Spleen (tissue), 11 donors: Measurements from ENCODE around the gene TTC21A. TPM values are rescaled to one million over a fixed set of nuclear protein-coding genes. Genes with fewer than 3 reads are reported as not detected.

Experiments
- DNase-seq: peaks from one replicate; pipeline ENCODE4 v3.0.0-alpha.2; 2020
- H3K27ac ChIP-seq, 8 donors: fragments of 200-600 bp; sonication (generic) in 7 of 8; 1 replicate in 4 of 8; 2 replicates in 4 of 8; pipeline versions ENCODE4 v1.5.0 to v1.8.0; 2016 to 2021; ENCODE audit warnings: inconsistent platforms in 4 of 8, mild to moderate bottlenecking in 4 of 8, moderate library complexity in 1 of 8
- H3K27me3 ChIP-seq, 7 donors: fragments of 200-600 bp; sonication (generic) in 6 of 7; replicated peaks in 1 of 7; 1 replicate in 4 of 7; 2 replicates in 3 of 7; pipeline versions ENCODE4 v1.5.0 to v1.8.0; 2016 to 2021; ENCODE audit warnings: inconsistent platforms in 3 of 7, mild to moderate bottlenecking in 1 of 7
- H3K36me3 ChIP-seq, 6 donors: fragments of 200-600 bp; sonication (generic) in 5 of 6; 1 replicate in 4 of 6; 2 replicates in 2 of 6; pipeline versions ENCODE4 v1.5.0 to v1.8.0; 2016 to 2021; ENCODE audit warnings: inconsistent platforms in 2 of 6
- H3K4me1 ChIP-seq, 6 donors: fragments of 200-600 bp; sonication (generic) in 5 of 6; 1 replicate in 3 of 6; 2 replicates in 3 of 6; pipeline versions ENCODE4 v1.5.0 to v1.8.0; 2016 to 2021; ENCODE audit warnings: inconsistent platforms in 3 of 6
- H3K4me3 ChIP-seq, 8 donors: fragments of 200-600 bp; sonication (generic) in 7 of 8; 1 replicate in 4 of 8; 2 replicates in 4 of 8; pipeline versions ENCODE4 v1.5.0 to v1.8.0; 2016 to 2021; ENCODE audit warnings: inconsistent platforms in 4 of 8, mild to moderate bottlenecking in 4 of 8, moderate library complexity in 2 of 8
- H3K9me3 ChIP-seq, 8 donors: fragments of 200-600 bp; sonication (generic) in 7 of 8; 1 replicate in 4 of 8; 2 replicates in 4 of 8; pipeline versions ENCODE4 v1.5.0 to v1.8.0; 2016 to 2021; ENCODE audit warnings: inconsistent platforms in 4 of 8
- POLR2A ChIP-seq, 3 donors: fragments of 450-650 bp; IDR thresholded peaks; one replicate each; pipeline ENCODE4 v1.5.1; 2017; ENCODE audit warnings: antibody characterized with exemption in 3 of 3, mild to moderate bottlenecking in 1 of 3
- POLR2AphosphoS5 ChIP-seq, 3 donors: sonication (generic); formaldehyde crosslinking; IDR thresholded peaks; one replicate each; pipeline ENCODE4 v1.5.1; 2017; ENCODE audit warnings: antibody characterized with exemption in 3 of 3
- WGBS, 5 donors: extraction: QIAGEN DNeasy Blood & Tissue Kit in 3 of 5; methylation state at CpG; one replicate each; pipeline versions ENCODE4 v1.1.5 to v1.1.7; 2013 to 2018; 5-methylcytosine and 5-hydroxymethylcytosine counted together
- intact Hi-C: fragments of 100-400 bp; cut with DNase I; formaldehyde crosslinking; loops from one replicate; pipeline ENCODE4 v1.15.0; 2023; ENCODE audit warnings: low total_unique reads
- polyA plus RNA-seq, 3 donors: library from polyadenylated mRNA; stranded (reverse); fragments of 200-250 nt; gene quantifications; one replicate each; pipeline ENCODE4 v1.2.1, GENCODE V29; 2013
- total RNA-seq, 7 donors: library from RNA; depleted of rRNA in 3 of 7; stranded (reverse); fragments of >200 nt in 3 of 7; fragmentation: NEBNext Ultra II Directional in 4 of 7; extraction: Animal tissue kit (Norgen Biotek cat#: 25700) in 4 of 7; gene quantifications; one replicate each; pipeline versions ENCODE4 v1.1.0 to v1.2.1, GENCODE V29; 2016 to 2021
- TF ChIP-seq, protein P1 (sequence below), 11 experiments: fragments of 200-600 bp in 7 of 11; fragments of 450-650 bp in 4 of 11; sonication (generic) in 4 of 11; IDR thresholded peaks in 8 of 11; conservative IDR thresholded peaks in 3 of 11; 1 replicate in 7 of 11; 2 replicates in 4 of 11; pipeline versions ENCODE4 v1.4.0 to v1.8.0; 2016 to 2021; ENCODE audit warnings: antibody characterized with exemption in 11 of 11, inconsistent platforms in 4 of 11, mild to moderate bottlenecking in 1 of 11
- donor health status: healthy with polysubstance abuse.
- donor health status: DM: no; HTN: no; CAD: no; lungs with moderate emphysema.
- donor health status: DM: no; HTN: no; CAD: no.
- donor health status: Bipolar disorder and iron deficiency.
- donor health status: healthy.
- donor health status: DM: no; HTN: no; CAD: no.
- donor health status: DM: yes; HTN: yes; CAD: no.

Gene TTC21A
- total and polyA plus RNA-seq, 10 donors: 11.6 to 34.3 (median 16.0) TPM

GRCh38 chr3:39112113-39112512 lies 4.6 kb downstream of the TTC21A start:
- Histone ChIP-seq H3K27me3 (no peaks in the 10 kb centered on the region), H3K27ac (no peak overlapping the region), H3K4me1 (peaks cover 0 to 21% (median 16%) of the 10 kb centered on the region in 6 donors), H3K4me3 (no peak overlapping the region), H3K36me3 (peaks cover 0 to 46% (median 0%) of the 10 kb centered on the region in 6 donors), H3K9me3 (no peaks in the 10 kb centered on the region)
- 97 to 100% (median 98%) methylated on average over 3 of the region's 3 CpGs for WGBS, 5 donors
- no peak for DNase-seq
- TF ChIP-seq POLR2AphosphoS5 (IDR thresholded peaks at IDR 0.05): no peak
- TF ChIP-seq, protein P1, sequence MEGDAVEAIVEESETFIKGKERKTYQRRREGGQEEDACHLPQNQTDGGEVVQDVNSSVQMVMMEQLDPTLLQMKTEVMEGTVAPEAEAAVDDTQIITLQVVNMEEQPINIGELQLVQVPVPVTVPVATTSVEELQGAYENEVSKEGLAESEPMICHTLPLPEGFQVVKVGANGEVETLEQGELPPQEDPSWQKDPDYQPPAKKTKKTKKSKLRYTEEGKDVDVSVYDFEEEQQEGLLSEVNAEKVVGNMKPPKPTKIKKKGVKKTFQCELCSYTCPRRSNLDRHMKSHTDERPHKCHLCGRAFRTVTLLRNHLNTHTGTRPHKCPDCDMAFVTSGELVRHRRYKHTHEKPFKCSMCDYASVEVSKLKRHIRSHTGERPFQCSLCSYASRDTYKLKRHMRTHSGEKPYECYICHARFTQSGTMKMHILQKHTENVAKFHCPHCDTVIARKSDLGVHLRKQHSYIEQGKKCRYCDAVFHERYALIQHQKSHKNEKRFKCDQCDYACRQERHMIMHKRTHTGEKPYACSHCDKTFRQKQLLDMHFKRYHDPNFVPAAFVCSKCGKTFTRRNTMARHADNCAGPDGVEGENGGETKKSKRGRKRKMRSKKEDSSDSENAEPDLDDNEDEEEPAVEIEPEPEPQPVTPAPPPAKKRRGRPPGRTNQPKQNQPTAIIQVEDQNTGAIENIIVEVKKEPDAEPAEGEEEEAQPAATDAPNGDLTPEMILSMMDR (IDR thresholded peaks at IDR 0.05 in 8 of 11, conservative IDR thresholded peaks at IDR 0.05 in 3 of 11): no peak
- TF ChIP-seq POLR2A (IDR thresholded peaks at IDR 0.05): no peak
- intact Hi-C loops: no loop called here

DNA sequence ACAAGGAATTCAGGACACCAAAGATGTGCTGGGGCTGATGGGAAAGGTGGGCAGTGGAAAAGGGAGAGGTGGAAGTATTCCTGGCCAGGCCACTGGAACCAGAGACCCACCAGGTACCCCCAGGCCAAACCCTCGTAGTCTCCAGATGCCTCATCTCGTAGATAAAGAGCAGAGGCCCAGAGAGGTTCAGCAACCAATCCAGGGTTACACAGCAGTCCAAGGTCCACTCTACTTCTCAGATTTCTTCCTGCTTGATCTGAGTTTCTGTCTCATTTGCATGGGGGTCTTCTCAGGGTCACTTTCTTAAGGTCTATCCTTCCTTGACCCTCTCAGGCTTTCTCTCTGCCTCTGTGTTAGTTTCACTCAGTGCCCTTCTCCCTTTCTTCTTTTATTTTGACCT lies 5.1 kb downstream of the TTC21A start:
- intact Hi-C loops: no loop called here
- Histone ChIP-seq H3K27me3 (no peaks in the 10 kb centered on the region), H3K4me3 (no peak overlapping the region), H3K36me3 (peaks cover 0 to 49% (median under 1%) of the 10 kb centered on the region in 6 donors), H3K9me3 (no peaks in the 10 kb centered on the region), H3K27ac (no peak overlapping the region), H3K4me1 (peaks cover 0 to 21% (median 16%) of the 10 kb centered on the region in 6 donors)
- TF ChIP-seq, protein P1 (IDR thresholded peaks at IDR 0.05 in 8 of 11, conservative IDR thresholded peaks at IDR 0.05 in 3 of 11): no peak
- no peak for TF ChIP-seq POLR2A (IDR thresholded peaks at IDR 0.05)
- DNase-seq: no peak
- 91 to 100% (median 95%) methylated on average over 2 of the region's 2 CpGs for WGBS, 5 donors

DNA sequence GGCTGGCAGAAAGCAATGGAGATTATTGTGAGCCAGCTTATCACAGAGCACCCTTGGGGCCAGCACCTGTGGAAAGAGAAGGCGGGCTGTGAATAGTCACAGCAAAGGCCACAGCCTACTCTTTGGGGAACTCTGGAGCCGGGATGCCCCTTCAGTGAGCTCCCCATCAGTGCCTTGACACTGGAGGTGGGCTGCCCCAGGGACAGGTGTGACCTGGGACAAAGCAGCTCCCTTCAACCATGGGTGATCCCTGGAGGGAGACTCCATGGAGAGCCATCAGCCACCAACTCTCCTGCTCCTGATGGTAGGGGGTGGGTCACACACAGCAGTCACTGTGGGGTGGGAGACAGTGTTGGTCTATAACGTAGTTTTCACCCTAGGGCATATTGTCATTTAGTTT lies 5.8 kb downstream of the TTC21A start:
- no peaks in the 10 kb centered on the region for H3K27me3 ChIP-seq
- no peak for DNase-seq
- TF ChIP-seq POLR2A (IDR thresholded peaks at IDR 0.05) (no peak), POLR2AphosphoS5 (IDR thresholded peaks at IDR 0.05) (no peak)
- TF ChIP-seq, protein P1 (IDR thresholded peaks at IDR 0.05 in 8 of 11, conservative IDR thresholded peaks at IDR 0.05 in 3 of 11): no peak
- H3K9me3 ChIP-seq: no peaks in the 10 kb centered on the region
- WGBS, 5 donors: 63 to 100% (median 93%) methylated on average over 3 of the region's 3 CpGs
- no peak overlapping the region for H3K4me3 ChIP-seq
- intact Hi-C loops: no loop called here
- peaks cover 0 to 56% (median 4%) of the 10 kb centered on the region in 6 donors for H3K36me3 ChIP-seq
- no peak overlapping the region for H3K27ac ChIP-seq
- peaks cover 0 to 15% (median 10%) of the 10 kb centered on the region in 6 donors for H3K4me1 ChIP-seq

GRCh38 chr3:39114456-39114855 lies 7.0 kb downstream of the TTC21A start:
- peaks cover 0 to 65% (median 6%) of the 10 kb centered on the region in 6 donors for H3K36me3 ChIP-seq
- DNase-seq: peak; percentile 48
- TF ChIP-seq, protein P1 (IDR thresholded peaks at IDR 0.05 in 8 of 11, conservative IDR thresholded peaks at IDR 0.05 in 3 of 11): no peak
- no peak for TF ChIP-seq POLR2A (IDR thresholded peaks at IDR 0.05)
- no peak for TF ChIP-seq POLR2AphosphoS5 (IDR thresholded peaks at IDR 0.05)
- WGBS, 5 donors: 70 to 85% (median 75%) methylated on average over 5 of the region's 5 CpGs
- H3K4me3 ChIP-seq: no peak overlapping the region
- H3K27me3 ChIP-seq: no peaks in the 10 kb centered on the region
- no peaks in the 10 kb centered on the region for H3K9me3 ChIP-seq
- intact Hi-C loops: no loop called here
- H3K27ac ChIP-seq: no peak overlapping the region
- H3K4me1 ChIP-seq: peaks cover 0 to 3% (median 0%) of the 10 kb centered on the region in 6 donors
